HEK293 (cell line): ENCODE measurements around the gene CACNG4.
"Not testable (repeated sequence)": the region's sequence is repeated elsewhere in the genome, so short reads cannot be mapped to it uniquely, and the experiment has no call there.

Source experiments
- CTCF ChIA-PET: fragments of 350-600 bp; formaldehyde crosslinking; extraction: SDS; loops from one replicate; lab custom pipeline; 2021; ENCODE audit warnings: antibody characterized with exemption; lab: Yijun Ruan, JAX
- POLR2A ChIA-PET: fragments of 300-600 bp; formaldehyde crosslinking; extraction: SDS; loops from one replicate; lab custom pipeline; 2020; ENCODE audit warnings: antibody characterized with exemption, inconsistent platforms; lab: Yijun Ruan, JAX
- H3K27ac ChIP-seq: fragments of 200-500 bp; sonication (Bioruptor generic); 2 replicates; pipeline ENCODE4 v1.5.1; 2014; ENCODE audit warnings: low read depth, low read length, control low read depth, inconsistent platforms; ENCODE audit errors: extremely low read depth
- H3K36me3 ChIP-seq, 2 experiments: fragments of 200-500 bp in 1 of 2; sonication (Bioruptor generic) in 1 of 2; 1 replicate in 1 of 2; 2 replicates in 1 of 2; pipeline ENCODE4 v1.5.1; 2014 to 2017; ENCODE audit warnings: inconsistent platforms in 2 of 2, low read length in 2 of 2; ENCODE audit not compliant: control insufficient read depth in 2 of 2, insufficient read depth in 1 of 2
- H3K4me1 ChIP-seq: fragments of 200-500 bp; sonication (Bioruptor generic); 2 replicates; pipeline ENCODE4 v1.5.1; 2014; ENCODE audit warnings: mild to moderate bottlenecking, low read length, inconsistent platforms; ENCODE audit not compliant: control insufficient read depth, insufficient read depth
- H3K4me3 ChIP-seq: 2 replicates; pipeline ENCODE4 v1.5.1; 2011; ENCODE audit warnings: low read depth, mild to moderate bottlenecking, control low read depth, low read length, moderate library complexity
- H3K9me3 ChIP-seq: fragments of 200-500 bp; sonication (Bioruptor generic); 2 replicates; pipeline ENCODE4 v1.5.1; 2014; ENCODE audit warnings: low read depth, low read length, inconsistent platforms; ENCODE audit not compliant: control insufficient read depth, insufficient read depth
- AEBP2 ChIP-seq: fragments of 450-650 bp; formaldehyde crosslinking; IDR thresholded peaks from 2 replicates; pipeline ENCODE4 v1.5.1; 2016; ENCODE audit warnings: missing biosample characterization, missing genetic modification characterization, borderline replicate concordance
- ELK4 ChIP-seq: IDR thresholded peaks from 2 replicates; pipeline ENCODE4 v1.6.1; 2011; ENCODE audit warnings: mild to moderate bottlenecking, low read depth, low read length, borderline replicate concordance
- GLI2 ChIP-seq: fragments of 450-650 bp; formaldehyde crosslinking; IDR thresholded peaks from 2 replicates; pipeline ENCODE4; 2017; ENCODE audit warnings: missing biosample characterization, missing genetic modification characterization, low read depth, borderline replicate concordance
- KLF7 ChIP-seq: fragments of 450-650 bp; formaldehyde crosslinking; IDR thresholded peaks from 2 replicates; pipeline ENCODE4 v1.5.1; 2016; ENCODE audit warnings: missing biosample characterization, missing genetic modification characterization, borderline replicate concordance
- OVOL3 ChIP-seq: fragments of 450-650 bp; formaldehyde crosslinking; IDR thresholded peaks from 2 replicates; pipeline ENCODE4 v1.5.1; 2016; ENCODE audit warnings: missing biosample characterization, missing genetic modification characterization
- PRDM1 ChIP-seq: fragments of 450-650 bp; formaldehyde crosslinking; IDR thresholded peaks from 2 replicates; pipeline ENCODE4; 2016; ENCODE audit warnings: missing biosample characterization, missing genetic modification characterization
- SETDB1 ChIP-seq: IDR thresholded peaks from one replicate; pipeline ENCODE4 v1.6.1; 2017; ENCODE audit warnings: mild to moderate bottlenecking, low read length, moderate library complexity, mixed read lengths; ENCODE audit not compliant: insufficient read length
- ZBTB44 ChIP-seq: fragments of 450-650 bp; IDR thresholded peaks from 2 replicates; pipeline ENCODE4 v1.5.1; 2018; ENCODE audit warnings: missing biosample characterization, mild to moderate bottlenecking, missing genetic modification characterization
- ZEB2 ChIP-seq: fragments of 450-650 bp; formaldehyde crosslinking; IDR thresholded peaks from 2 replicates; pipeline ENCODE4 v1.5.1; 2016; ENCODE audit warnings: missing biosample characterization, missing genetic modification characterization
- ZNF146 ChIP-seq: fragments of 450-650 bp; formaldehyde crosslinking; IDR thresholded peaks from 2 replicates; pipeline ENCODE4 v1.5.1; 2016; ENCODE audit warnings: missing biosample characterization, missing genetic modification characterization
- ZNF19 ChIP-seq: fragments of 450-650 bp; formaldehyde crosslinking; IDR thresholded peaks from 2 replicates; pipeline ENCODE4; 2016; ENCODE audit warnings: missing biosample characterization, missing genetic modification characterization, low read depth
- ZNF223 ChIP-seq: fragments of 450-650 bp; formaldehyde crosslinking; IDR thresholded peaks from 2 replicates; pipeline ENCODE4 v1.5.1; 2016; ENCODE audit warnings: missing biosample characterization, missing genetic modification characterization
- ZNF404 ChIP-seq: fragments of 450-650 bp; formaldehyde crosslinking; IDR thresholded peaks from 2 replicates; pipeline ENCODE4 v1.5.1; 2017; ENCODE audit warnings: missing biosample characterization, missing genetic modification characterization
- ZNF473 ChIP-seq: fragments of 450-650 bp; formaldehyde crosslinking; IDR thresholded peaks from 2 replicates; pipeline ENCODE4 v1.5.1; 2017; ENCODE audit warnings: missing biosample characterization, missing genetic modification characterization
- ZNF518A ChIP-seq: fragments of 450-650 bp; formaldehyde crosslinking; conservative IDR thresholded peaks from 2 replicates; pipeline ENCODE4 v1.5.1; 2016; ENCODE audit warnings: low read depth, missing biosample characterization, missing genetic modification characterization
- ZNF530 ChIP-seq: fragments of 450-650 bp; formaldehyde crosslinking; IDR thresholded peaks from 2 replicates; pipeline ENCODE4 v1.5.1; 2016; ENCODE audit warnings: low read depth, missing biosample characterization, missing genetic modification characterization
- ZNF600 ChIP-seq: fragments of 450-650 bp; formaldehyde crosslinking; IDR thresholded peaks from 2 replicates; pipeline ENCODE4 v1.5.1; 2016; ENCODE audit warnings: missing biosample characterization, missing genetic modification characterization
- ZNF639 ChIP-seq: fragments of 450-650 bp; formaldehyde crosslinking; IDR thresholded peaks from 2 replicates; pipeline ENCODE4 v1.5.1; 2016; ENCODE audit warnings: missing biosample characterization, missing genetic modification characterization
- ZNF664 ChIP-seq: fragments of 450-650 bp; formaldehyde crosslinking; IDR thresholded peaks from 2 replicates; pipeline ENCODE4 v1.5.1; 2016; ENCODE audit warnings: missing biosample characterization, missing genetic modification characterization
- ZNF776 ChIP-seq: fragments of 450-650 bp; formaldehyde crosslinking; IDR thresholded peaks from 2 replicates; pipeline ENCODE4 v1.5.0; 2017; ENCODE audit warnings: missing biosample characterization, missing genetic modification characterization, borderline replicate concordance
- ZNF777 ChIP-seq: fragments of 450-650 bp; formaldehyde crosslinking; IDR thresholded peaks from 2 replicates; pipeline ENCODE4 v1.5.1; 2017; ENCODE audit warnings: missing biosample characterization, missing genetic modification characterization, borderline replicate concordance
- ZSCAN30 ChIP-seq: fragments of 450-650 bp; IDR thresholded peaks from 2 replicates; pipeline ENCODE4 v1.5.1; 2018; ENCODE audit warnings: missing biosample characterization, mild to moderate bottlenecking, missing genetic modification characterization, moderate library complexity

Gene CACNG4

GRCh38 chr17:67040652-67041051, 76.1 kb downstream of the CACNG4 start (continued):
- TF ChIP-seq KLF7 (tag by site-specific recombination) (no peak), ZNF777 (tag by site-specific recombination) (no peak), ZBTB44 (tag by site-specific recombination) (no peak), ZNF600 (tag by site-specific recombination) (no peak), ZNF473 (no peak), ZNF146 (no peak), ZSCAN30 (tag by site-specific recombination) (no peak), ZNF664 (tag by site-specific recombination) (no peak), ZNF19 (no peak)

GRCh38 chr17:67041119-67041518, 76.6 kb downstream of the CACNG4 start:
- CTCF ChIA-PET = interaction anchor here (0.6 kb wide), 1 partner anchor 324 kb away, joined by 3 read pairs; no protein-coding TSS in a partner anchor
- H3K27ac ChIP-seq, H3K4me3 ChIP-seq, H3K36me3 ChIP-seq, POLR2A ChIA-PET, H3K4me1 ChIP-seq, H3K9me3 ChIP-seq: not testable (repeated sequence)

- CTCF ChIA-PET = interaction anchor here (0.6 kb wide), 1 partner anchor 324 kb away, joined by 3 read pairs; no protein-coding TSS in a partner anchor
- TF ChIP-seq ZNF530 (tag by site-specific recombination) = no peak
- TF ChIP-seq PRDM1 (tag by site-specific recombination) = no peak
- no peak for TF ChIP-seq ZEB2 (tag by site-specific recombination)
- no peak for TF ChIP-seq SETDB1
- TF ChIP-seq ELK4 = no peak
- TF ChIP-seq ZNF223 = no peak
- no peak for TF ChIP-seq ZNF639
- TF ChIP-seq ZNF404 (tag by site-specific recombination) = no peak
- no peak for TF ChIP-seq ZNF518A
- TF ChIP-seq AEBP2 = no peak
- TF ChIP-seq OVOL3 = no peak
- no peak for TF ChIP-seq ZNF776
- TF ChIP-seq GLI2 (tag by site-specific recombination) = no peak
Observed at GRCh38 chr17:67041531-67041930, 77.0 kb downstream of the CACNG4 start.

More at GRCh38 chr17:67041531-67041930, 77.0 kb downstream of the CACNG4 start:
- Histone ChIP-seq H3K9me3 (no peaks in the 10 kb centered on the region), H3K36me3 (no peaks in the 10 kb centered on the region), H3K4me1 (no peaks in the 10 kb centered on the region), H3K27ac (no peak overlapping the region), H3K4me3 (no peak overlapping the region)
- POLR2A ChIA-PET = no interaction called here
